Measurements from ENCODE around the gene KCNMA1. TPM values are rescaled to one million over a fixed set of nuclear protein-coding genes. Genes with fewer than 3 reads are reported as not detected.

Gene KCNMA1
- total and polyA plus RNA-seq, 2 donors from 2014 or later, result 4.2 to 8.9 TPM

- H3K27me3 ChIP-seq (ENCODE audit: control insufficient read depth, insufficient read depth, low read length), result no peaks in the 10 kb centered on the region
- no peaks in the 10 kb centered on the region for H3K9me3 ChIP-seq (ENCODE audit: control insufficient read depth in 2 of 3, insufficient read depth in 1 of 3, low read length in 3 of 3)
- H3K9ac ChIP-seq (ENCODE audit: low read length in 3 of 3), result no peak overlapping the region
- peak in 1 of 5 donors; percentile 42 for DNase-seq
- H3K4me1 ChIP-seq (ENCODE audit: control insufficient read depth in 2 of 3, insufficient read depth in 2 of 3, low read depth in 1 of 3, low read length in 3 of 3), result no peaks in the 10 kb centered on the region
- TF ChIP-seq CTCF (IDR thresholded peaks at IDR 0.05; ENCODE audit: borderline replicate concordance, extremely low read depth, insufficient read depth), result no peak
- intact Hi-C loops (cut with DNase I), result no loop called here
- no peak overlapping the region for H3K27ac ChIP-seq (ENCODE audit: low read depth in 2 of 2, low read length in 2 of 2)
- H3K4me3 ChIP-seq (ENCODE audit: low read length in 3 of 3), result no peak overlapping the region
- FAIRE-seq, result no peak
- H3K36me3 ChIP-seq (ENCODE audit: control insufficient read depth in 2 of 3, insufficient read depth in 3 of 3, low read length in 3 of 3), result no peaks in the 10 kb centered on the region
Observed at GRCh38 chr10:77021966-77022490, 615.6 kb downstream of the KCNMA1 start.

GRCh38 chr10:77020426-77021040, 617.1 kb downstream of the KCNMA1 start:
- Histone ChIP-seq H3K27me3 (ENCODE audit: control insufficient read depth, insufficient read depth, low read length) (no peaks in the 10 kb centered on the region), H3K36me3 (ENCODE audit: control insufficient read depth in 2 of 3, insufficient read depth in 3 of 3, low read length in 3 of 3) (no peaks in the 10 kb centered on the region), H3K9ac (ENCODE audit: low read length in 3 of 3) (no peak overlapping the region), H3K4me1 (ENCODE audit: control insufficient read depth in 2 of 3, insufficient read depth in 2 of 3, low read depth in 1 of 3, low read length in 3 of 3) (no peaks in the 10 kb centered on the region), H3K27ac (ENCODE audit: low read depth in 2 of 2, low read length in 2 of 2) (no peak overlapping the region), H3K9me3 (ENCODE audit: control insufficient read depth in 2 of 3, insufficient read depth in 1 of 3, low read length in 3 of 3) (no peaks in the 10 kb centered on the region), H3K4me3 (ENCODE audit: low read length in 3 of 3) (no peak overlapping the region)
- intact Hi-C loops (cut with DNase I), result no loop called here
- FAIRE-seq (no peak), DNase-seq (no peak)
- no peak for TF ChIP-seq CTCF (IDR thresholded peaks at IDR 0.05; ENCODE audit: borderline replicate concordance, extremely low read depth, insufficient read depth)

- H3K4me3 ChIP-seq (ENCODE audit: low read length in 3 of 3), result no peak overlapping the region
- TF ChIP-seq CTCF (IDR thresholded peaks at IDR 0.05; ENCODE audit: borderline replicate concordance, extremely low read depth, insufficient read depth), result no peak
- no peak for FAIRE-seq
- no peak overlapping the region for H3K9ac ChIP-seq (ENCODE audit: low read length in 3 of 3)
- H3K36me3 ChIP-seq (ENCODE audit: control insufficient read depth in 2 of 3, insufficient read depth in 3 of 3, low read length in 3 of 3), result no peaks in the 10 kb centered on the region
- H3K27me3 ChIP-seq (ENCODE audit: control insufficient read depth, insufficient read depth, low read length), result no peaks in the 10 kb centered on the region
- intact Hi-C loops (cut with DNase I), result no loop called here
- H3K9me3 ChIP-seq (ENCODE audit: control insufficient read depth in 2 of 3, insufficient read depth in 1 of 3, low read length in 3 of 3), result no peaks in the 10 kb centered on the region
- no peak overlapping the region for H3K27ac ChIP-seq (ENCODE audit: low read depth in 2 of 2, low read length in 2 of 2)
- H3K4me1 ChIP-seq (ENCODE audit: control insufficient read depth in 2 of 3, insufficient read depth in 2 of 3, low read depth in 1 of 3, low read length in 3 of 3), result no peaks in the 10 kb centered on the region
- no peak for DNase-seq
Observed at GRCh38 chr10:77016855-77017254, 620.8 kb downstream of the KCNMA1 start.

Data from kidney (tissue), 14 donors.